Measurements from ENCODE around the gene ADCY7. TPM values are rescaled to one million over a fixed set of nuclear protein-coding genes. Genes with fewer than 3 reads are reported as not detected.

ADCY7 gene
- total RNA-seq, 6 experiments from 2014 or later: 2.5 to 10.2 (median 6.5) TPM

DNA sequence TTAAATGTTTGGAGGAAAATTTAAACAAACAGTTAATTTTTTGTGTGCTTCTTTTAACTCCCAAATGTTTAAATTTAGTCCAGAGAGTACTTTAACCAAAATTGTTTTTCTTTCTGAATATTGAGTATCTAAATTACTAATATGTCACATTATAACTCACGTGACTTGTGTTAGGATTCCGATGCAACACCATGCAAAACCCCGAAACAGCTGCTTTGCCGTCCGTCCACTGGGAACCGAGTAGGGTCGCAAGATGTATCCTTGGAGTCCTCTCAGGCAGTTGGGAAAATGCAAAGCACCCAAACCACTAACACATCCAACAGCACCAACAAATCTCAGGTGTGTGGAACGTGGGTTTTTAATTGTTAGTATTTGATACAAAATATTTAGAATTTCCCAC, 38.7 kb upstream of the ADCY7 start:
- no peak for ATAC-seq
- DNase-seq: no peak
- TF ChIP-seq POLR2A (IDR thresholded peaks at IDR 0.05) (no peak), CTCF (IDR thresholded peaks at IDR 0.05) (no peak)
- Histone ChIP-seq H3K4me1 (no peaks in the 10 kb centered on the region), H3K27ac (no peak overlapping the region), H3K9me3 (no peaks in the 10 kb centered on the region), H3K36me3 (peaks cover 0 to 80% (median 12%) of the 10 kb centered on the region in 4 donors), H3K27me3 (no peaks in the 10 kb centered on the region), H3K4me3 (no peak overlapping the region)
- intact Hi-C loops (cut with DNase I): no loop called here
- WGBS (ENCODE audit: insufficient coverage, low coverage, low lambda C conversion rate, missing lambda C conversion rate): 83% methylated on average over 8 of the region's 8 CpGs

DNA sequence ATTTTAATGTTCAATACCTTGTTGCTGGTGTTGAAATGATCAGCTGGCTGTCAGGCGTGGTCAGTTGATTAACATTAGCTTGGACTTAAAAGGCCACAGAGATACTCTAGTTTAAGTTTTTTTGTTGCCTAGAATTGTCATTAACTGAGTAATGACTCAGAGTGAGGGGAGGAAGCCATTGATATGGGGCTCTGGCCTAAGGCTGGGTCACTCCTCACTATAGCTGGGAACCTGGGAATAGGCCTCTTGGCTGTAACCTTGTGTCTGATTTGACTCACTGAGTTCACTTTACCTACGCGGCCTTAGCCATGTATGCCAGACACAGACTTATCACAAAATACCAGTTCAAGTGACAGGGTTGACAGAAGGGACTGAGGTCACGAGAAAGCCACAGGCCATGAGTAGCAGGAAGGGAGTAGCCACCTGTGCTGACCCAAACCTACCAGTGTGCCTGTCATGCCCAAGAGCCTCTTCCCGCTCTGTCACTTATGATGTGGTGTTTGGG, 37.9 kb upstream of the ADCY7 start:
- no peak overlapping the region for H3K27ac ChIP-seq
- no peaks in the 10 kb centered on the region for H3K27me3 ChIP-seq
- intact Hi-C loops (cut with DNase I): no loop called here
- H3K4me1 ChIP-seq: no peaks in the 10 kb centered on the region
- DNase-seq: no peak
- WGBS (ENCODE audit: insufficient coverage, low coverage, low lambda C conversion rate, missing lambda C conversion rate): 85% methylated on average over 3 of the region's 5 CpGs
- no peak for ATAC-seq
- TF ChIP-seq CTCF (IDR thresholded peaks at IDR 0.05): no peak
- TF ChIP-seq POLR2A (IDR thresholded peaks at IDR 0.05): no peak
- peaks cover 0 to 73% (median 11%) of the 10 kb centered on the region in 4 donors for H3K36me3 ChIP-seq
- H3K9me3 ChIP-seq: no peaks in the 10 kb centered on the region
- no peak overlapping the region for H3K4me3 ChIP-seq

DNA sequence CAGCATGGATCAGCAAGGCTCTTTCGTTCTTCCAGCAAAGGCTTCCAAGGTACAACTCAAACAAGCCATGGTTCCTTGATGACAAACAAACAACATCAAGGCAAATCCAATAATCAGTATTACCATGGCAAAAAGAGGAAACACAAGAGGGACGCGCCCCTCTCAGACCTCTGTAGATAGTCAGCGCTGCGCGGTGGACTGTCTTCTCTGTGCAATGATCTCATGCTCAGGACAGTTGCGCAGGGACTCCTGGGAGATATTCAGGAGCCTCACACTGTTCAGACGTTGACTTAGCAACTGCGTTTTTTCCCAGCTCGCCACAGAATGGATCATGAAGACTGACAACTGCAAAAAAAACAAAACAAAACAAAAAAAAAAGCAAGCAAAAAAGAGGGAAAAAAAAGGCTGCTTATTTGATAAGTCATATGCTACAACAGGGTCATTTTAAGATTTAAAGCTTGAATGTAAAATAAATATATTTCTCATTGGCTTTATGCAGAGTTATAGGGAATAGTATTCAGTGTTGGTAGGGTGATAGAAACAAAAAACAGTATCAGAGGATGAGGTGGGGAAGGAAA, 37.1 kb upstream of the ADCY7 start:
- intact Hi-C loops (cut with DNase I): no loop called here
- no peak for DNase-seq

DNA sequence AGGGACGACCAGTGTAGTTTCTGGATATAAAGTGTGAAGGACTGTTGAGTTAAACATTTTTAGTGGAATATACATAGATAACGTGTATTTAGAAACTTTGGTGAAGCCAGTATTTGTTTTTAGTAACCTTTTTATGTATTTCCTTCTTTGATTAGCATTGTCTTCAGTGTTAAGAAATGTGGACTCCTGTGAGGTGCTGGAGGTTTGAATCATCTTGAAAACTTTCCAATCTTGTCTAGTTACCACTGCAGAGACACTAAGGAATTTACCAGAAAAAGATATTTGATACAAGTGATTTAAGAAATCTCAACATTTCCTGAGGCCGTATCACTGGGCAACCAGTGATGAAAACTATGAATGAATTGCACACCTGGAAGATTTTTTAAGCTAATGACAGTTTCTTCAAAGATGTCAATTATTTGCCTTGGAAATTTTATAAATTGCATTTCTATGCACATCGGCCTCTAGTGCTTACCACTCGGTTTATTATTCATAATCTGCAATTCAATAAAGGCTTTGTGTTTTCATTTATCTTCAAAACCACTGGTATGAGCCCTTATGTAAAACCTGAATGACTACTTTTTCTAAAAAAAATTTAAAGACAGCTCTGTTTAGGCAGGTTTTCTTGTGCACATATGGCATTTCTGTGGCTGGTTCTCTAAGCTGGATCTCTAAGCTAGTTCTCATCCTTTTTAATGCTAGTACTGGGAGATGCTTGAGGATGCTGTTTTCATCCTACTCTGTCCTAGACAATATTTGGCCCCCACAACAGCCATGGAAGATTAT, 31.4 kb upstream of the ADCY7 start:
- Histone ChIP-seq H3K4me1 (no peaks in the 10 kb centered on the region), H3K27me3 (no peaks in the 10 kb centered on the region), H3K36me3 (peaks cover 0 to 8% (median 0%) of the 10 kb centered on the region in 4 donors), H3K9me3 (no peaks in the 10 kb centered on the region), H3K4me3 (no peak overlapping the region), H3K27ac (no peak overlapping the region)
- ATAC-seq (no peak), DNase-seq (no peak)
- intact Hi-C loops (cut with DNase I): no loop called here
- 67% methylated on average over 5 of the region's 5 CpGs for WGBS (ENCODE audit: insufficient coverage, low coverage, low lambda C conversion rate, missing lambda C conversion rate)
- TF ChIP-seq POLR2A (IDR thresholded peaks at IDR 0.05) (no peak), CTCF (IDR thresholded peaks at IDR 0.05) (no peak)

More for the DNA sequence above, 37.1 kb upstream of the ADCY7 start:
- no peak overlapping the region for H3K27ac ChIP-seq
- H3K27me3 ChIP-seq: no peaks in the 10 kb centered on the region
- H3K4me1 ChIP-seq: no peaks in the 10 kb centered on the region
- H3K36me3 ChIP-seq: peaks cover 0 to 65% (median 11%) of the 10 kb centered on the region in 4 donors
- H3K9me3 ChIP-seq: no peaks in the 10 kb centered on the region
- no peak for ATAC-seq
- WGBS (ENCODE audit: insufficient coverage, low coverage, low lambda C conversion rate, missing lambda C conversion rate): 89% methylated on average over 10 of the region's 10 CpGs
- TF ChIP-seq CTCF (IDR thresholded peaks at IDR 0.05): no peak
- no peak for TF ChIP-seq POLR2A (IDR thresholded peaks at IDR 0.05)
- H3K4me3 ChIP-seq: no peak overlapping the region

Data from right lobe of liver (tissue), 6 donors.